ENCODE data around the gene CDC42BPB.

CDC42BPB gene

GRCh38 chr14:102986810-102987579 is 70.4 kb downstream of the CDC42BPB start:
- no peak for DNase-seq

- DNase-seq = no peak
Measured at GRCh38 chr14:102985665-102986064, 71.7 kb downstream of the CDC42BPB start.

- no peak for DNase-seq
Measured at GRCh38 chr14:102984336-102985102, 72.8 kb downstream of the CDC42BPB start.

GRCh38 chr14:102983496-102983895 is 73.9 kb downstream of the CDC42BPB start:
- DNase-seq = no peak

GRCh38 chr14:102982852-102983470 is 74.4 kb downstream of the CDC42BPB start:
- no peak for DNase-seq

GRCh38 chr14:102980409-102980810 is 76.9 kb downstream of the CDC42BPB start:
- no peak for DNase-seq

GRCh38 chr14:102979406-102979805 is 77.9 kb downstream of the CDC42BPB start:
- no peak for DNase-seq

- no peak for DNase-seq
Measured at GRCh38 chr14:102977475-102977874, 79.9 kb downstream of the CDC42BPB start.

GRCh38 chr14:102975662-102976061 is 81.7 kb downstream of the CDC42BPB start:
- no peak for DNase-seq

GRCh38 chr14:102973706-102974285 is 83.6 kb downstream of the CDC42BPB start:
- no peak for DNase-seq

- no peak for DNase-seq
Measured at GRCh38 chr14:102971836-102972606, 85.3 kb downstream of the CDC42BPB start.

GRCh38 chr14:102971314-102971713 is 86.0 kb downstream of the CDC42BPB start:
- no peak for DNase-seq

- DNase-seq = no peak
Measured at GRCh38 chr14:102970496-102970895, 86.9 kb downstream of the CDC42BPB start.

GRCh38 chr14:102969901-102970300 is 87.4 kb downstream of the CDC42BPB start:
- DNase-seq = no peak

- no peak for DNase-seq
Measured at GRCh38 chr14:102969060-102969791, 88.1 kb downstream of the CDC42BPB start.

- DNase-seq = no peak
Measured at GRCh38 chr14:102968306-102968705, 89.0 kb downstream of the CDC42BPB start.

- DNase-seq = no peak
Measured at GRCh38 chr14:102967506-102967795, 89.9 kb downstream of the CDC42BPB start.

- DNase-seq = no peak
Measured at GRCh38 chr14:102966681-102967505, 90.5 kb downstream of the CDC42BPB start.

- DNase-seq = no peak
Measured at GRCh38 chr14:102965971-102966655, 91.2 kb downstream of the CDC42BPB start.

- no peak for DNase-seq
Measured at GRCh38 chr14:102965282-102965681, 92.1 kb downstream of the CDC42BPB start.

All from activated CD8-positive, alpha-beta memory T cell treated with anti-CD3 and anti-CD28 coated beads, Interleukin-2, amount 50 U/mL, for 48 hours (primary cell).